ENCODE data around the gene MRPS2.

- TF ChIP-seq, protein P1, sequence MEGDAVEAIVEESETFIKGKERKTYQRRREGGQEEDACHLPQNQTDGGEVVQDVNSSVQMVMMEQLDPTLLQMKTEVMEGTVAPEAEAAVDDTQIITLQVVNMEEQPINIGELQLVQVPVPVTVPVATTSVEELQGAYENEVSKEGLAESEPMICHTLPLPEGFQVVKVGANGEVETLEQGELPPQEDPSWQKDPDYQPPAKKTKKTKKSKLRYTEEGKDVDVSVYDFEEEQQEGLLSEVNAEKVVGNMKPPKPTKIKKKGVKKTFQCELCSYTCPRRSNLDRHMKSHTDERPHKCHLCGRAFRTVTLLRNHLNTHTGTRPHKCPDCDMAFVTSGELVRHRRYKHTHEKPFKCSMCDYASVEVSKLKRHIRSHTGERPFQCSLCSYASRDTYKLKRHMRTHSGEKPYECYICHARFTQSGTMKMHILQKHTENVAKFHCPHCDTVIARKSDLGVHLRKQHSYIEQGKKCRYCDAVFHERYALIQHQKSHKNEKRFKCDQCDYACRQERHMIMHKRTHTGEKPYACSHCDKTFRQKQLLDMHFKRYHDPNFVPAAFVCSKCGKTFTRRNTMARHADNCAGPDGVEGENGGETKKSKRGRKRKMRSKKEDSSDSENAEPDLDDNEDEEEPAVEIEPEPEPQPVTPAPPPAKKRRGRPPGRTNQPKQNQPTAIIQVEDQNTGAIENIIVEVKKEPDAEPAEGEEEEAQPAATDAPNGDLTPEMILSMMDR (IDR thresholded peaks at IDR 0.05), result no peak
- no peak for TF ChIP-seq POLR2A (IDR thresholded peaks at IDR 0.05)
These were observed 12.0 kb upstream of the MRPS2 start for GRCh38 chr9:135488527-135488926.
